ENCODE data around the gene GNL1. TPM values are rescaled to one million over a fixed set of nuclear protein-coding genes. Genes with fewer than 3 reads are reported as not detected.

The GNL1 gene
- polyA plus RNA-seq, 1 of the 3 experiments (the other 2 are of a cell fraction): 36.4 TPM

GRCh38 chr6:30554404-30554803 is 1.9 kb downstream of the GNL1 start (continued):
- TF ChIP-seq EP300 (IDR thresholded peaks at IDR 0.05; ENCODE audit: borderline replicate concordance in 1 of 2, low read depth in 1 of 2, low read length in 1 of 2): no peak

DNA sequence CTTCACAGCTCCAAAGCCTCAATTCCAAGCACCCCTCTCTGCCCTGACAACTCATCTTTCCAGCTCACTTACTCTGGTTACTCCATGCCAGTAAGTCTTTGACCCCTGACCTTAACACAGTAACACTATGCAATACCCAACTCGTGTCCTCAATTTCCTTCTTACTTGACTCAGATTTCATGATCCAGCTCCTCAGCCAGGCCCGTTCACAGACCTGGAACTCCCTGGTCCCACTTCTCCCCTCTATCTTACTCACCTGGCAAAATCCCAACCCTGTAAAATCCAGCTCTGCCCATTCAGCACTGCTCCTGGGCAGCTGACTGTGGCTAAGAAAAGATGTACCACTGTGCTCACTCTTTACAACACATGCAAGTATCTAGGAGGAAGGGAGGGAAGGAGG is 7.9 kb downstream of the GNL1 start:
- POLR2A ChIA-PET: interaction anchor here (0.7 kb wide), 1 partner anchor 8 kb away, joined by 3 read pairs; the partner anchor contains the start of gene GNL1

GRCh38 chr6:30547454-30547853 is 8.8 kb downstream of the GNL1 start:
- Histone ChIP-seq H3K27ac (ENCODE audit: low read depth in 2 of 2, low read length in 1 of 2) (no peak overlapping the region), H3K4me2 (no peak overlapping the region), H3F3A (replicated peaks; ENCODE audit: insufficient read depth) (peaks cover 5% of the 10 kb centered on the region), H3K27me3 (ENCODE audit: insufficient read depth) (no peaks in the 10 kb centered on the region), H3K36me3 (replicated peaks in 1 of 2; ENCODE audit: control insufficient read depth in 1 of 2, insufficient read depth in 2 of 2, low read length in 1 of 2) (peaks cover 22 to 57% of the 10 kb centered on the region in 2 experiments), H3K9ac (no peak overlapping the region), H2AFZ (ENCODE audit: low read depth) (no peak overlapping the region), H3K79me2 (ENCODE audit: insufficient read depth) (no peaks in the 10 kb centered on the region), H3K4me3 (ENCODE audit: low read depth in 2 of 2, low read length in 1 of 2) (no peak overlapping the region), H3K9me2 (no peaks in the 10 kb centered on the region), H3K4me1 (ENCODE audit: control insufficient read depth in 1 of 2, insufficient read depth in 2 of 2, low read depth in 1 of 2, low read length in 1 of 2) (0 out of 4 replicates have a peak, but pooled peaks cover 0 to 3% of the 10 kb centered on the region in 2 experiments), H3K9me3 (no peaks in the 10 kb centered on the region), H4K20me1 (ENCODE audit: insufficient read depth) (no peaks in the 10 kb centered on the region)
- ChIA-PET CTCF (interaction anchor here (1.0 to 11.3 kb wide), 3 partner anchors 50 to 66 kb away, joined by 3 to 203 read pairs (median 118); partner anchors contain the start of gene HLA-E), POLR2A (interaction anchor here (0.7 kb wide), 1 partner anchor 9 kb away, joined by 3 read pairs; the partner anchor contains the start of gene GNL1)
- no peak for DNase-seq
- WGBS (ENCODE audit: low lambda C conversion rate): 96% methylated on average over 6 of the region's 6 CpGs
- no peak for TF ChIP-seq MAX (IDR thresholded peaks at IDR 0.05; ENCODE audit: low read depth)
- TF ChIP-seq FOSL2 (IDR thresholded peaks at IDR 0.05; ENCODE audit: borderline replicate concordance, low read depth): no peak
- TF ChIP-seq, protein P1, sequence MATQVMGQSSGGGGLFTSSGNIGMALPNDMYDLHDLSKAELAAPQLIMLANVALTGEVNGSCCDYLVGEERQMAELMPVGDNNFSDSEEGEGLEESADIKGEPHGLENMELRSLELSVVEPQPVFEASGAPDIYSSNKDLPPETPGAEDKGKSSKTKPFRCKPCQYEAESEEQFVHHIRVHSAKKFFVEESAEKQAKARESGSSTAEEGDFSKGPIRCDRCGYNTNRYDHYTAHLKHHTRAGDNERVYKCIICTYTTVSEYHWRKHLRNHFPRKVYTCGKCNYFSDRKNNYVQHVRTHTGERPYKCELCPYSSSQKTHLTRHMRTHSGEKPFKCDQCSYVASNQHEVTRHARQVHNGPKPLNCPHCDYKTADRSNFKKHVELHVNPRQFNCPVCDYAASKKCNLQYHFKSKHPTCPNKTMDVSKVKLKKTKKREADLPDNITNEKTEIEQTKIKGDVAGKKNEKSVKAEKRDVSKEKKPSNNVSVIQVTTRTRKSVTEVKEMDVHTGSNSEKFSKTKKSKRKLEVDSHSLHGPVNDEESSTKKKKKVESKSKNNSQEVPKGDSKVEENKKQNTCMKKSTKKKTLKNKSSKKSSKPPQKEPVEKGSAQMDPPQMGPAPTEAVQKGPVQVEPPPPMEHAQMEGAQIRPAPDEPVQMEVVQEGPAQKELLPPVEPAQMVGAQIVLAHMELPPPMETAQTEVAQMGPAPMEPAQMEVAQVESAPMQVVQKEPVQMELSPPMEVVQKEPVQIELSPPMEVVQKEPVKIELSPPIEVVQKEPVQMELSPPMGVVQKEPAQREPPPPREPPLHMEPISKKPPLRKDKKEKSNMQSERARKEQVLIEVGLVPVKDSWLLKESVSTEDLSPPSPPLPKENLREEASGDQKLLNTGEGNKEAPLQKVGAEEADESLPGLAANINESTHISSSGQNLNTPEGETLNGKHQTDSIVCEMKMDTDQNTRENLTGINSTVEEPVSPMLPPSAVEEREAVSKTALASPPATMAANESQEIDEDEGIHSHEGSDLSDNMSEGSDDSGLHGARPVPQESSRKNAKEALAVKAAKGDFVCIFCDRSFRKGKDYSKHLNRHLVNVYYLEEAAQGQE (IDR thresholded peaks at IDR 0.05; ENCODE audit: low read depth, low read length): no peak
- TF ChIP-seq, protein P2, sequence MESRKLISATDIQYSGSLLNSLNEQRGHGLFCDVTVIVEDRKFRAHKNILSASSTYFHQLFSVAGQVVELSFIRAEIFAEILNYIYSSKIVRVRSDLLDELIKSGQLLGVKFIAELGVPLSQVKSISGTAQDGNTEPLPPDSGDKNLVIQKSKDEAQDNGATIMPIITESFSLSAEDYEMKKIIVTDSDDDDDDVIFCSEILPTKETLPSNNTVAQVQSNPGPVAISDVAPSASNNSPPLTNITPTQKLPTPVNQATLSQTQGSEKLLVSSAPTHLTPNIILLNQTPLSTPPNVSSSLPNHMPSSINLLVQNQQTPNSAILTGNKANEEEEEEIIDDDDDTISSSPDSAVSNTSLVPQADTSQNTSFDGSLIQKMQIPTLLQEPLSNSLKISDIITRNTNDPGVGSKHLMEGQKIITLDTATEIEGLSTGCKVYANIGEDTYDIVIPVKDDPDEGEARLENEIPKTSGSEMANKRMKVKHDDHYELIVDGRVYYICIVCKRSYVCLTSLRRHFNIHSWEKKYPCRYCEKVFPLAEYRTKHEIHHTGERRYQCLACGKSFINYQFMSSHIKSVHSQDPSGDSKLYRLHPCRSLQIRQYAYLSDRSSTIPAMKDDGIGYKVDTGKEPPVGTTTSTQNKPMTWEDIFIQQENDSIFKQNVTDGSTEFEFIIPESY (IDR thresholded peaks at IDR 0.05; ENCODE audit: borderline replicate concordance, low read depth): no peak
- TF ChIP-seq YY1 (IDR thresholded peaks at IDR 0.05; ENCODE audit: low read depth): no peak

More for the DNA sequence above, 7.9 kb downstream of the GNL1 start:
- Histone ChIP-seq H3K9me2 (no peaks in the 10 kb centered on the region), H3K79me2 (ENCODE audit: insufficient read depth) (no peaks in the 10 kb centered on the region), H3K4me2 (no peak overlapping the region), H2AFZ (ENCODE audit: low read depth) (no peak overlapping the region), H3K4me1 (ENCODE audit: control insufficient read depth in 1 of 2, insufficient read depth in 2 of 2, low read depth in 1 of 2, low read length in 1 of 2) (0 out of 4 replicates have a peak, but pooled peaks cover 0 to 3% of the 10 kb centered on the region in 2 experiments), H3K36me3 (replicated peaks in 1 of 2; ENCODE audit: control insufficient read depth in 1 of 2, insufficient read depth in 2 of 2, low read length in 1 of 2) (peaks cover 31 to 67% of the 10 kb centered on the region in 2 experiments), H3K27me3 (ENCODE audit: insufficient read depth) (no peaks in the 10 kb centered on the region), H3K9me3 (no peaks in the 10 kb centered on the region), H3F3A (replicated peaks; ENCODE audit: insufficient read depth) (peaks cover 5% of the 10 kb centered on the region), H3K9ac (no peak overlapping the region), H3K4me3 (ENCODE audit: low read depth in 2 of 2, low read length in 1 of 2) (no peak overlapping the region), H4K20me1 (ENCODE audit: insufficient read depth) (no peaks in the 10 kb centered on the region), H3K27ac (ENCODE audit: low read depth in 2 of 2, low read length in 1 of 2) (no peak overlapping the region)
- no peak for DNase-seq
- 74% methylated on average over 2 of the region's 2 CpGs for WGBS (ENCODE audit: low lambda C conversion rate)
- CTCF ChIA-PET: interaction anchor here (0.7 to 11.3 kb wide), 5 partner anchors 16 to 67 kb away, joined by 3 to 118 read pairs (median 4); no protein-coding TSS in a partner anchor
- TF ChIP-seq GATA2 (CRISPR knock-in tag; IDR thresholded peaks at IDR 0.05): no peak
- no peak for TF ChIP-seq FOXM1 (IDR thresholded peaks at IDR 0.05; ENCODE audit: low read depth)
- TF ChIP-seq SMC3 (IDR thresholded peaks at IDR 0.05; ENCODE audit: low read depth, low read length): no peak
- no peak for TF ChIP-seq RXRA (IDR thresholded peaks at IDR 0.05; ENCODE audit: borderline replicate concordance, low read depth)
- TF ChIP-seq JUND (IDR thresholded peaks at IDR 0.05): no peak
- TF ChIP-seq TCF12 (IDR thresholded peaks at IDR 0.05): no peak
- TF ChIP-seq GABPA (IDR thresholded peaks at IDR 0.05; ENCODE audit: low read depth): no peak
- no peak for TF ChIP-seq MXI1 (IDR thresholded peaks at IDR 0.05; ENCODE audit: low read depth, low read length)

Measured in SK-N-SH (cell line).